LoVo (cell line): ENCODE results near the gene TMEM131L.
"Not testable (repeated sequence)": the region's sequence is repeated elsewhere in the genome, so short reads cannot be mapped to it uniquely, and the experiment has no call there.

Experiments used
- DNase-seq: peaks from one replicate; pipeline ENCODE4 v3.0.0-alpha.2; 2016; ENCODE audit warnings: low spot score

The TMEM131L gene

GRCh38 chr4:153541456-153542096 lies 75.4 kb downstream of the TMEM131L start:
- DNase-seq: no peak

- no peak for DNase-seq
Measured at GRCh38 chr4:153542131-153542530, 76.0 kb downstream of the TMEM131L start.

GRCh38 chr4:153542834-153543233 lies 76.7 kb downstream of the TMEM131L start:
- no peak for DNase-seq

- DNase-seq: no peak
Measured at GRCh38 chr4:153543351-153543750, 77.2 kb downstream of the TMEM131L start.

- no peak for DNase-seq
Measured at GRCh38 chr4:153545822-153546221, 79.7 kb downstream of the TMEM131L start.

- no peak for DNase-seq
Measured at GRCh38 chr4:153546280-153546679, 80.1 kb downstream of the TMEM131L start.

GRCh38 chr4:153547520-153547919 lies 81.4 kb downstream of the TMEM131L start:
- no peak for DNase-seq

- DNase-seq: not testable (repeated sequence)
Measured at GRCh38 chr4:153548907-153549306, 82.7 kb downstream of the TMEM131L start.

- no peak for DNase-seq
Measured at GRCh38 chr4:153549405-153549804, 83.2 kb downstream of the TMEM131L start.

- DNase-seq: no peak
Measured at GRCh38 chr4:153553155-153553818, 87.1 kb downstream of the TMEM131L start.

GRCh38 chr4:153553819-153554170 lies 87.6 kb downstream of the TMEM131L start:
- no peak for DNase-seq

GRCh38 chr4:153555730-153556434 lies 89.7 kb downstream of the TMEM131L start:
- DNase-seq: no peak

- DNase-seq: no peak
Measured at GRCh38 chr4:153556435-153556815, 90.3 kb downstream of the TMEM131L start.

GRCh38 chr4:153560908-153561307 lies 94.7 kb downstream of the TMEM131L start:
- DNase-seq: no peak

- peak; percentile 6 for DNase-seq
Measured at GRCh38 chr4:153564630-153565525, 98.7 kb downstream of the TMEM131L start.

GRCh38 chr4:153566631-153567150 lies 100.5 kb downstream of the TMEM131L start:
- DNase-seq: no peak

- DNase-seq: not testable (repeated sequence)
Measured at GRCh38 chr4:153567660-153568059, 101.5 kb downstream of the TMEM131L start.

GRCh38 chr4:153570228-153570973 lies 104.2 kb downstream of the TMEM131L start:
- DNase-seq: no peak

- DNase-seq: no peak
Measured at GRCh38 chr4:153571006-153571545, 104.9 kb downstream of the TMEM131L start.

GRCh38 chr4:153572609-153573008 lies 106.4 kb downstream of the TMEM131L start:
- no peak for DNase-seq

GRCh38 chr4:153573221-153573620 lies 107.1 kb downstream of the TMEM131L start:
- DNase-seq: no peak
